ENCODE results near the gene MAP3K21. TPM values are rescaled to one million over a fixed set of nuclear protein-coding genes. Genes with fewer than 3 reads are reported as not detected.

Gene MAP3K21
- total and polyA plus RNA-seq, 9 of the 15 experiments (the other 6 are each of a cell fraction or from before 2014, with no cell fraction given), result 0.23 to 0.86 (median 0.49) TPM

GRCh38 chr1:233326811-233327650, 493 bp upstream of the MAP3K21 start (continued):
- peak; percentile 35 for TF ChIP-seq MEIS2 (IDR thresholded peaks at IDR 0.05; ENCODE audit: partially characterized antibody)
- no peak for TF ChIP-seq ZNF589 (CRISPR knock-in tag; IDR thresholded peaks at IDR 0.05; ENCODE audit: low read depth)
- no peak for TF ChIP-seq NCOA6 (IDR thresholded peaks at IDR 0.05)
- TF ChIP-seq, protein P1, sequence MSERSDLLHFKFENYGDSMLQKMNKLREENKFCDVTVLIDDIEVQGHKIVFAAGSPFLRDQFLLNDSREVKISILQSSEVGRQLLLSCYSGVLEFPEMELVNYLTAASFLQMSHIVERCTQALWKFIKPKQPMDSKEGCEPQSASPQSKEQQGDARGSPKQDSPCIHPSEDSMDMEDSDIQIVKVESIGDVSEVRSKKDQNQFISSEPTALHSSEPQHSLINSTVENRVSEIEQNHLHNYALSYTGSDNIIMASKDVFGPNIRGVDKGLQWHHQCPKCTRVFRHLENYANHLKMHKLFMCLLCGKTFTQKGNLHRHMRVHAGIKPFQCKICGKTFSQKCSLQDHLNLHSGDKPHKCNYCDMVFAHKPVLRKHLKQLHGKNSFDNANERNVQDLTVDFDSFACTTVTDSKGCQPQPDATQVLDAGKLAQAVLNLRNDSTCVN (CRISPR knock-in tag; IDR thresholded peaks at IDR 0.05), result 0 out of 2 replicates have a peak, but pooled peaks have one; percentile 26
- TF ChIP-seq NCOA4 (IDR thresholded peaks at IDR 0.05; ENCODE audit: partially characterized antibody), result no peak
- no peak for TF ChIP-seq NEUROD1 (IDR thresholded peaks at IDR 0.05; ENCODE audit: borderline replicate concordance, low read depth, low read length, partially characterized antibody)
- TF ChIP-seq ARID1B (IDR thresholded peaks at IDR 0.05), result no peak
- TF ChIP-seq ZNF830 (CRISPR knock-in tag; IDR thresholded peaks at IDR 0.05), result no peak
- TF ChIP-seq EP300 (IDR thresholded peaks at IDR 0.05; ENCODE audit: low read length), result no peak
- no peak for TF ChIP-seq ZNF551 (CRISPR knock-in tag; IDR thresholded peaks at IDR 0.05)
- TF ChIP-seq, protein P2, sequence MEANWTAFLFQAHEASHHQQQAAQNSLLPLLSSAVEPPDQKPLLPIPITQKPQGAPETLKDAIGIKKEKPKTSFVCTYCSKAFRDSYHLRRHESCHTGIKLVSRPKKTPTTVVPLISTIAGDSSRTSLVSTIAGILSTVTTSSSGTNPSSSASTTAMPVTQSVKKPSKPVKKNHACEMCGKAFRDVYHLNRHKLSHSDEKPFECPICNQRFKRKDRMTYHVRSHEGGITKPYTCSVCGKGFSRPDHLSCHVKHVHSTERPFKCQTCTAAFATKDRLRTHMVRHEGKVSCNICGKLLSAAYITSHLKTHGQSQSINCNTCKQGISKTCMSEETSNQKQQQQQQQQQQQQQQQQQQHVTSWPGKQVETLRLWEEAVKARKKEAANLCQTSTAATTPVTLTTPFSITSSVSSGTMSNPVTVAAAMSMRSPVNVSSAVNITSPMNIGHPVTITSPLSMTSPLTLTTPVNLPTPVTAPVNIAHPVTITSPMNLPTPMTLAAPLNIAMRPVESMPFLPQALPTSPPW (CRISPR knock-in tag; IDR thresholded peaks at IDR 0.05), result peak; percentile 79; the same call in 1 of the 2 replicates
- peak; percentile 45; the same call in 1 of the 2 replicates for TF ChIP-seq PKNOX1 (IDR thresholded peaks at IDR 0.05)
- TF ChIP-seq PBX2 (CRISPR knock-in tag; IDR thresholded peaks at IDR 0.05; ENCODE audit: low read depth), result no peak
- 0 out of 2 replicates have a peak, but pooled peaks have one; percentile 28 for TF ChIP-seq PBX2 (tag; conservative IDR thresholded peaks at IDR 0.05; ENCODE audit: low read depth)
- TF ChIP-seq HDAC2 (IDR thresholded peaks at IDR 0.05), result no peak
